ENCODE measurements around the gene TSPEAR.
"Not testable (repeated sequence)": the region's sequence is repeated elsewhere in the genome, so short reads cannot be mapped to it uniquely, and the experiment has no call there.

The TSPEAR gene

DNA sequence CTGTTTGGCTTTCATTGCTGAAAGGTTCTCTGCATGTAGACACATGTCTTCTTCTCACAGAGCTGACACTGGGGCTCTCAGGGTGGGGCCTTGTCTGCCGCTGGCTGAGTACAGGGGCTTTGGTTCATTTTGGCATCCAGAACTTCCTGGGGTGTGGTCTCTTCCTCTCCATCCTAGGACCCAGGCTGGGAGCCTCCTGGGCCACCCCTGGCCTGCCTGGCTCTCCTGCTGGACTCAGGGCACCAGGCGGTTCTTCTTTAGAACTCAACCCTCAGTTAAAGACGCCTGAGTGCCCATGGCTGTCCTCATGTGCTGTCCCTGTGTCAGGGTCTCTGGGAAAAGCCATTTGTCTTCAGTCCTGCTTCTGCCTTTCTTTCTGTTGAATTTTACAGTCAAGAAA, 125.5 kb downstream of the TSPEAR start:
- H3K4me3 ChIP-seq (ENCODE audit: low read depth in 1 of 2, low read length in 1 of 2), result no peak overlapping the region
- no peaks in the 10 kb centered on the region for H3K9me3 ChIP-seq
- no peak overlapping the region for H3K27ac ChIP-seq
- no peaks in the 10 kb centered on the region for H3K4me1 ChIP-seq (ENCODE audit: control insufficient read depth in 1 of 2, insufficient read depth in 1 of 2, low read depth in 1 of 2, low read length in 1 of 2)
- H3K36me3 ChIP-seq, result no peaks in the 10 kb centered on the region
- H3K27me3 ChIP-seq, result peaks cover 26% of the 10 kb centered on the region
- TF ChIP-seq, protein P1, sequence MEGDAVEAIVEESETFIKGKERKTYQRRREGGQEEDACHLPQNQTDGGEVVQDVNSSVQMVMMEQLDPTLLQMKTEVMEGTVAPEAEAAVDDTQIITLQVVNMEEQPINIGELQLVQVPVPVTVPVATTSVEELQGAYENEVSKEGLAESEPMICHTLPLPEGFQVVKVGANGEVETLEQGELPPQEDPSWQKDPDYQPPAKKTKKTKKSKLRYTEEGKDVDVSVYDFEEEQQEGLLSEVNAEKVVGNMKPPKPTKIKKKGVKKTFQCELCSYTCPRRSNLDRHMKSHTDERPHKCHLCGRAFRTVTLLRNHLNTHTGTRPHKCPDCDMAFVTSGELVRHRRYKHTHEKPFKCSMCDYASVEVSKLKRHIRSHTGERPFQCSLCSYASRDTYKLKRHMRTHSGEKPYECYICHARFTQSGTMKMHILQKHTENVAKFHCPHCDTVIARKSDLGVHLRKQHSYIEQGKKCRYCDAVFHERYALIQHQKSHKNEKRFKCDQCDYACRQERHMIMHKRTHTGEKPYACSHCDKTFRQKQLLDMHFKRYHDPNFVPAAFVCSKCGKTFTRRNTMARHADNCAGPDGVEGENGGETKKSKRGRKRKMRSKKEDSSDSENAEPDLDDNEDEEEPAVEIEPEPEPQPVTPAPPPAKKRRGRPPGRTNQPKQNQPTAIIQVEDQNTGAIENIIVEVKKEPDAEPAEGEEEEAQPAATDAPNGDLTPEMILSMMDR (IDR thresholded peaks at IDR 0.05), result no peak

- peaks cover 37% of the 10 kb centered on the region for H3K27me3 ChIP-seq
- no peaks in the 10 kb centered on the region for H3K4me1 ChIP-seq (ENCODE audit: control insufficient read depth in 1 of 2, insufficient read depth in 1 of 2, low read depth in 1 of 2, low read length in 1 of 2)
- TF ChIP-seq, protein P1 (IDR thresholded peaks at IDR 0.05), result no peak
- no peaks in the 10 kb centered on the region for H3K36me3 ChIP-seq
- H3K27ac ChIP-seq, result no peak overlapping the region
- no peaks in the 10 kb centered on the region for H3K9me3 ChIP-seq
- H3K4me3 ChIP-seq (ENCODE audit: low read depth in 1 of 2, low read length in 1 of 2), result no peak overlapping the region
Measured at GRCh38 chr21:44583800-44584147, 127.6 kb downstream of the TSPEAR start.

GRCh38 chr21:44583089-44583799, 128.1 kb downstream of the TSPEAR start:
- H3K27me3 ChIP-seq, result peaks cover 37% of the 10 kb centered on the region
- H3K36me3 ChIP-seq, result no peaks in the 10 kb centered on the region
- H3K4me1 ChIP-seq (ENCODE audit: control insufficient read depth in 1 of 2, insufficient read depth in 1 of 2, low read depth in 1 of 2, low read length in 1 of 2), result no peaks in the 10 kb centered on the region
- TF ChIP-seq, protein P1 (IDR thresholded peaks at IDR 0.05), result no peak
- H3K4me3 ChIP-seq (ENCODE audit: low read depth in 1 of 2, low read length in 1 of 2), result no peak overlapping the region
- H3K27ac ChIP-seq, result no peak overlapping the region
- no peaks in the 10 kb centered on the region for H3K9me3 ChIP-seq

- TF ChIP-seq, protein P1 (IDR thresholded peaks at IDR 0.05), result no peak
- Histone ChIP-seq H3K27me3 (peaks cover 37% of the 10 kb centered on the region), H3K9me3 (no peaks in the 10 kb centered on the region), H3K27ac (no peak overlapping the region), H3K4me3 (ENCODE audit: low read depth in 1 of 2, low read length in 1 of 2) (no peak overlapping the region), H3K4me1 (ENCODE audit: control insufficient read depth in 1 of 2, insufficient read depth in 1 of 2, low read depth in 1 of 2, low read length in 1 of 2) (no peaks in the 10 kb centered on the region), H3K36me3 (no peaks in the 10 kb centered on the region)
Measured at GRCh38 chr21:44582055-44582454, 129.3 kb downstream of the TSPEAR start.

- Histone ChIP-seq H3K4me3 (ENCODE audit: low read depth in 1 of 2, low read length in 1 of 2) (no peak overlapping the region), H3K36me3 (no peaks in the 10 kb centered on the region), H3K27ac (no peak overlapping the region), H3K27me3 (peaks cover 37% of the 10 kb centered on the region), H3K4me1 (ENCODE audit: control insufficient read depth in 1 of 2, insufficient read depth in 1 of 2, low read depth in 1 of 2, low read length in 1 of 2) (no peaks in the 10 kb centered on the region), H3K9me3 (no peaks in the 10 kb centered on the region)
- TF ChIP-seq, protein P1 (IDR thresholded peaks at IDR 0.05), result no peak
Measured at GRCh38 chr21:44581158-44581557, 130.2 kb downstream of the TSPEAR start.

DNA sequence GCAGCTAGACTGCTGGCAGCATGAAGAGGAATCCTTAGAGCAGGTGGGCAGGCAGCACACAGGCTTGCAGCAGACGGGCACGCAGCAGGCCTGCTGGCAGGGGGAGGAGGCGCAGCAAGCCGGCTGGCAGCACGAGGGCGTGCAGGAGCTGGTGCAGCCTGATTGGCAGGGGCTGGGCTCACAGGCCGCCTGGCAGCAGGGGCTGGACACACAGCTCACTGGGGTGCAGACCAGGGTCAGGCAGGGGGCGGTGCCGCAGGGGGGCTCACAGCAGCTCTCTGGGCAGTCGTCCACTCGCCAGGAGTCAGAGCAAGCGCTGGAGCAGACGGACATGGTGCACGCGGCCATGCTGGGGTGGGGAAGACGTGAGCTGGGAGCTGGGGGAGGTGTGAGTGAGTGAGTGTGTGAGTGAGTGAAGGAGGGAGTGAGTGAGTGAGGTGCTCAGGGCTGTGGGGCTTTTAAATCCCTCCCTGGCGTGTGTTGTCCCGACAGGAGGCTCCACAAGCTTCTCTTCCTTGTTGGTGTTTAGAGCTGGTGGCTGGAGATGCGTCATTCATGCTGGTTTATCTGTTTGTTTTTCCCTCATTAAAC, 131.0 kb downstream of the TSPEAR start, which contains the start of gene KRTAP10-5:
KRTAP10-5 (minus strand) TSS at position 374 of the 591 bp plus-strand sequence; CDS start at position 348, 26 bp downstream.
- not testable (repeated sequence) for H3K27ac ChIP-seq; H3K4me1 ChIP-seq (ENCODE audit: control insufficient read depth in 1 of 2, insufficient read depth in 1 of 2, low read depth in 1 of 2, low read length in 1 of 2); H3K36me3 ChIP-seq; H3K9me3 ChIP-seq; H3K4me3 ChIP-seq (ENCODE audit: low read depth in 1 of 2, low read length in 1 of 2)
- peaks cover 33% of the 10 kb centered on the region for H3K27me3 ChIP-seq

Data from neutrophil (primary cell).